Adrenal gland (tissue), 5 donors: ENCODE data around the gene USP6NL.

Experiments
- CTCF ChIP-seq, 6 experiments: fragments of 450-650 bp in 4 of 6; fragments of 200-600 bp in 2 of 6; sonication (generic) in 1 of 6; IDR thresholded peaks; 1 replicate in 5 of 6; 2 replicates in 1 of 6; pipeline versions ENCODE4 v1.5.1 to v1.8.0; 2016 to 2021; ENCODE audit warnings: antibody characterized with exemption in 6 of 6, mild to moderate bottlenecking in 2 of 6, moderate library complexity in 1 of 6
- POLR2A ChIP-seq, 2 donors: fragments of 450-650 bp; IDR thresholded peaks; one replicate each; pipeline ENCODE4 v1.6.1; 2017; ENCODE audit warnings: antibody characterized with exemption in 2 of 2, mild to moderate bottlenecking in 2 of 2, moderate library complexity in 1 of 2
- donor health status: DM: no; HTN: no; CAD: no.

GRCh38 chr10:11439523-11440053, 171.9 kb downstream of the USP6NL start:
- TF ChIP-seq CTCF (IDR thresholded peaks at IDR 0.05) (no peak), POLR2A (IDR thresholded peaks at IDR 0.05) (no peak)
